PFSK-1 (cell line): Measurements from ENCODE around the gene RNF20.

Experiments
- FOXP2 ChIP-seq: optimal IDR thresholded peaks from 2 replicates; pipeline ENCODE3; 2011; ENCODE audit warnings: borderline replicate concordance, control low read depth, inconsistent platforms; ENCODE audit not compliant: insufficient read depth; ENCODE audit errors: extremely low read length, extremely low read depth
- POLR2AphosphoS5 ChIP-seq: IDR thresholded peaks from 2 replicates; pipeline ENCODE4 v1.6.1; 2012; ENCODE audit warnings: low read depth, mild to moderate bottlenecking, control low read depth, low read length, moderate library complexity
- SIN3A ChIP-seq: IDR thresholded peaks from 2 replicates; pipeline ENCODE4 v1.6.1; 2012; ENCODE audit warnings: mild to moderate bottlenecking, low read length, moderate library complexity, borderline replicate concordance; ENCODE audit not compliant: insufficient read depth
- TAF1 ChIP-seq: IDR thresholded peaks from 2 replicates; pipeline ENCODE4 v1.6.1; 2012; ENCODE audit warnings: low read length, control low read depth, borderline replicate concordance; ENCODE audit not compliant: insufficient read depth
- TF ChIP-seq, protein P1 (sequence below), 2 experiments: IDR thresholded peaks; 2 replicates each; pipeline versions ENCODE4 v1.6.1 to v1.8.0; 2011 to 2012; ENCODE audit warnings: low read depth in 2 of 2, low read length in 2 of 2, control low read depth in 1 of 2, inconsistent platforms in 1 of 2, mild to moderate bottlenecking in 1 of 2, moderate library complexity in 1 of 2; ENCODE audit not compliant: insufficient read depth in 1 of 2

Gene RNF20

DNA sequence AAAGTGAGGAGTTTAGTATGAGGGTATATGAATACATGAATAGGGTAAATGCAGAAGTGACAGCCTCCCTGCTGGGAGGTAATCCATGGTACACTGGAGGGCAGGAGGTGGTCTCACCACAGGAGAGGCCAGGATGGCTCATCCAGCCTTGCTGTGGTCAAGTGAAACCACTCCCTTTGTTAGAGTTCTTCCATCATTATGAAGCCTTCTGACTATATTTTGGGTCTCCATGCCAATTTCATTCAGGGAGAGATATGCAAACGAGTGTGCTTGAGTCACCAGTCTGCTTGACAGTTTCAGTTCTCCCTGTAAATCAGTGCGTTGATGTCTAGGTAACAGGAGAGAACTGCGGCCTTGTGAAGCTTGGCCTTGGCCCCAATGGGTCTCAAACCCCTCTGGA, 44.7 kb downstream of the RNF20 start:
- TF ChIP-seq POLR2AphosphoS5 (no peak), SIN3A (no peak), FOXP2 (no peak), TAF1 (no peak)
- TF ChIP-seq, protein P1, sequence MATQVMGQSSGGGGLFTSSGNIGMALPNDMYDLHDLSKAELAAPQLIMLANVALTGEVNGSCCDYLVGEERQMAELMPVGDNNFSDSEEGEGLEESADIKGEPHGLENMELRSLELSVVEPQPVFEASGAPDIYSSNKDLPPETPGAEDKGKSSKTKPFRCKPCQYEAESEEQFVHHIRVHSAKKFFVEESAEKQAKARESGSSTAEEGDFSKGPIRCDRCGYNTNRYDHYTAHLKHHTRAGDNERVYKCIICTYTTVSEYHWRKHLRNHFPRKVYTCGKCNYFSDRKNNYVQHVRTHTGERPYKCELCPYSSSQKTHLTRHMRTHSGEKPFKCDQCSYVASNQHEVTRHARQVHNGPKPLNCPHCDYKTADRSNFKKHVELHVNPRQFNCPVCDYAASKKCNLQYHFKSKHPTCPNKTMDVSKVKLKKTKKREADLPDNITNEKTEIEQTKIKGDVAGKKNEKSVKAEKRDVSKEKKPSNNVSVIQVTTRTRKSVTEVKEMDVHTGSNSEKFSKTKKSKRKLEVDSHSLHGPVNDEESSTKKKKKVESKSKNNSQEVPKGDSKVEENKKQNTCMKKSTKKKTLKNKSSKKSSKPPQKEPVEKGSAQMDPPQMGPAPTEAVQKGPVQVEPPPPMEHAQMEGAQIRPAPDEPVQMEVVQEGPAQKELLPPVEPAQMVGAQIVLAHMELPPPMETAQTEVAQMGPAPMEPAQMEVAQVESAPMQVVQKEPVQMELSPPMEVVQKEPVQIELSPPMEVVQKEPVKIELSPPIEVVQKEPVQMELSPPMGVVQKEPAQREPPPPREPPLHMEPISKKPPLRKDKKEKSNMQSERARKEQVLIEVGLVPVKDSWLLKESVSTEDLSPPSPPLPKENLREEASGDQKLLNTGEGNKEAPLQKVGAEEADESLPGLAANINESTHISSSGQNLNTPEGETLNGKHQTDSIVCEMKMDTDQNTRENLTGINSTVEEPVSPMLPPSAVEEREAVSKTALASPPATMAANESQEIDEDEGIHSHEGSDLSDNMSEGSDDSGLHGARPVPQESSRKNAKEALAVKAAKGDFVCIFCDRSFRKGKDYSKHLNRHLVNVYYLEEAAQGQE (IDR thresholded peaks at IDR 0.05; ENCODE audit: insufficient read depth in 1 of 2, low read depth in 2 of 2, low read length in 2 of 2) = no peak

DNA sequence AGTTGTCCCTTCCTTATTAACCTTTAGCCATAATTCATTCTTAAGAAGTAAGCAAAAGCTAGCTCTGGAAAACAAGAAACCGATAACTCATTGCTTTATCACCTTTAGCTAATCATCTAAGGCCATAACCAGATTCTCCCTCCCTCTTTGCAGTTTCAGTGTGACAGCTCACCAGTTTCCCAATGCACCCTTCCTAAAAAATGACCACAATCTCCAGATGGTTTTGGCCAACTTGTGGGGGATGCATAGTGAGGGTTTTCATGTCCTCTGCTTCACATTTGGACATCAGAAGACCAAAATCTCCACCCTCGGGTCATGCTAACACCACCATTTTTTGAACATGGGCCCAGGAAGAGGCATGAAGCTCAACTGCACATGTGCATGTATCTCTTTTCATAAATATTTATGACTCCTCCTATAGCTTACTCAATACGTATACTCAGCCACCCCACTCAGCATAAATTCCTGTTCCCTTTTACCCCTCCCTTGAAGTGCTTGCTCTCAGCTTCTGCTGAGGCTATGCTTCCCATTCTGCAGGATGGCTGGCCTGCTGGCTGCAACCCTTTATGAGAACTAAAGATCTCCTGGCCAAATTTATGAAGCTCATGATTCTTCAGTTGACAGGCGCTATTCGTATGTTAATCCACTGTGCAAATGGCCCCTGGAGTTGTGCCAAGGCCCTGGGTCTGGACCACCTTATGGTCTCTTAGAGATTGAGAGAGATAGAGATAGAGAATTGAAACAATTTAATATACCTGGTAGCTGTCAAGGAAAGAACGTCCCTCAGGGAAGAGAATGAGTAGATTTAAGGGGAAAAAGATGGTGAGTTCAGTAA, 46.3 kb downstream of the RNF20 start:
- TF ChIP-seq POLR2AphosphoS5 (no peak), SIN3A (no peak), FOXP2 (no peak), TAF1 (no peak)
- TF ChIP-seq, protein P1 (IDR thresholded peaks at IDR 0.05; ENCODE audit: insufficient read depth in 1 of 2, low read depth in 2 of 2, low read length in 2 of 2) = no peak

GRCh38 chr9:101582553-101582952, 48.9 kb downstream of the RNF20 start:
- no peak for TF ChIP-seq FOXP2

GRCh38 chr9:101585740-101586139, 52.1 kb downstream of the RNF20 start:
- TF ChIP-seq TAF1 = no peak
- TF ChIP-seq POLR2AphosphoS5 = no peak
- TF ChIP-seq, protein P1 (IDR thresholded peaks at IDR 0.05; ENCODE audit: insufficient read depth in 1 of 2, low read depth in 2 of 2, low read length in 2 of 2) = no peak
- TF ChIP-seq SIN3A = no peak
- no peak for TF ChIP-seq FOXP2

- TF ChIP-seq, protein P1 (IDR thresholded peaks at IDR 0.05; ENCODE audit: insufficient read depth in 1 of 2, low read depth in 2 of 2, low read length in 2 of 2) = no peak
- TF ChIP-seq FOXP2 (no peak), SIN3A (no peak), POLR2AphosphoS5 (no peak), TAF1 (no peak)
These were observed 53.0 kb downstream of the RNF20 start for GRCh38 chr9:101586651-101587050.
